PC-3 (cell line): Measurements from ENCODE around the gene POLR1C. TPM values are rescaled to one million over a fixed set of nuclear protein-coding genes. Genes with fewer than 3 reads are reported as not detected.

Source experiments
- ATAC-seq: fragments of 200-7000 bp; cut with Tn5 transposase; 2 replicates; pipeline ENCODE4 v1.9.1; 2020; ENCODE audit warnings: mild to moderate bottlenecking, moderate library complexity
- BruUV-seq: library from RNA; stranded (reverse); fragments of 400-500 nt; replicated peaks from 2 replicates; lab custom pipeline; 2021; lab: Mats Ljungman, UMichigan
- CTCF ChIA-PET: fragments of 300-600 bp; sonication (Branson Sonifier 250); formaldehyde crosslinking; loops from one replicate; lab custom pipeline; 2022; ENCODE audit warnings: antibody characterized with exemption; lab: Charles Lee
- POLR2A ChIA-PET: fragments of 300-600 bp; sonication (Branson Sonifier 250); formaldehyde crosslinking; loops from one replicate; lab custom pipeline; 2022; ENCODE audit warnings: antibody characterized with exemption; ENCODE audit not compliant: unreplicated experiment; lab: Charles Lee
- DNase-seq: peaks from one replicate; pipeline ENCODE4 v3.0.0-alpha.2; 2015
- H2AFZ ChIP-seq: fragments of 300-600 bp; sonication (generic); 2 replicates; pipeline ENCODE4 v1.6.0; 2016; ENCODE audit warnings: antibody characterized with exemption, low read length
- H3F3A ChIP-seq: fragments of 300-600 bp; sonication (generic); one replicate; pipeline ENCODE4 v1.6.0; 2017; ENCODE audit warnings: antibody characterized with exemption, low read length, control low read depth, mild to moderate bottlenecking; ENCODE audit not compliant: unreplicated experiment
- H3K27ac ChIP-seq: fragments of 300-600 bp; sonication (generic); 2 replicates; pipeline ENCODE4 v1.5.1; 2016; ENCODE audit warnings: mild to moderate bottlenecking, low read length
- H3K27me3 ChIP-seq: fragments of 300-600 bp; sonication (generic); 2 replicates; pipeline ENCODE4 v1.6.1; 2016; ENCODE audit warnings: low read length, mixed read lengths
- H3K36me3 ChIP-seq: fragments of 300-600 bp; sonication (generic); 2 replicates; pipeline ENCODE4 v1.6.1; 2016; ENCODE audit warnings: low read depth, mixed run types, low read length, mixed read lengths
- H3K4me1 ChIP-seq: fragments of 300-600 bp; sonication (generic); 2 replicates; pipeline ENCODE4 v1.5.1; 2016; ENCODE audit warnings: low read length; ENCODE audit not compliant: insufficient read depth
- H3K4me2 ChIP-seq: fragments of 300-600 bp; sonication (generic); 2 replicates; pipeline ENCODE4 v1.6.0; 2016; ENCODE audit warnings: low read length
- H3K4me3 ChIP-seq: fragments of 300-600 bp; sonication (generic); 2 replicates; pipeline ENCODE4 v1.5.1; 2016; ENCODE audit warnings: mild to moderate bottlenecking, low read length, mixed read lengths
- H3K79me2 ChIP-seq: fragments of 300-600 bp; sonication (generic); 2 replicates; pipeline ENCODE4 v1.6.1; 2017; ENCODE audit warnings: low read length, mixed read lengths
- H3K9ac ChIP-seq: fragments of 300-600 bp; sonication (generic); 2 replicates; pipeline ENCODE4 v1.6.0; 2016; ENCODE audit warnings: mild to moderate bottlenecking, low read length
- H3K9me2 ChIP-seq: fragments of 300-600 bp; sonication (generic); replicated peaks from 2 replicates; pipeline ENCODE4 v1.6.1; 2016; ENCODE audit warnings: mixed run types, low read length, mixed read lengths
- H3K9me3 ChIP-seq: fragments of 300-600 bp; sonication (generic); 2 replicates; pipeline ENCODE4 v1.6.1; 2016; ENCODE audit warnings: low read length, mixed read lengths
- H4K20me1 ChIP-seq: fragments of 300-600 bp; sonication (generic); 2 replicates; pipeline ENCODE4 v1.6.1; 2016; ENCODE audit warnings: low read length, mixed read lengths
- CTCF ChIP-seq: fragments of 300-600 bp; sonication (generic); conservative IDR thresholded peaks from 2 replicates; pipeline ENCODE4 v1.5.1; 2017; ENCODE audit warnings: antibody characterized with exemption, low read depth, mild to moderate bottlenecking, low read length
- EZH2 ChIP-seq: fragments of 300-600 bp; sonication (generic); IDR thresholded peaks from one replicate; pipeline ENCODE4 v1.6.1; 2017; ENCODE audit warnings: antibody characterized with exemption, mild to moderate bottlenecking, low read length; ENCODE audit not compliant: unreplicated experiment
- EZH2phosphoT487 ChIP-seq: fragments of 300-600 bp; sonication (generic); IDR thresholded peaks from 2 replicates; pipeline ENCODE4 v1.6.1; 2018; ENCODE audit warnings: mild to moderate bottlenecking, antibody characterized with exemption, low read length, borderline replicate concordance
- intact Hi-C: fragments of 100-400 bp; cut with micrococcal nuclease; formaldehyde crosslinking; loops from 2 replicates; pipeline ENCODE4 v1.9.0; 2023
- total RNA-seq: library from RNA; depleted of rRNA; stranded (reverse); fragments of >200 nt; gene quantifications from 2 replicates; pipeline ENCODE4 v1.2.3, GENCODE V29; 2014

The POLR1C gene
- total RNA-seq, 1 experiment from 2014 or later: 61.4 TPM

GRCh38 chr6:43468240-43468639, 48.6 kb upstream of the POLR1C start:
- H3K27ac ChIP-seq: no peak overlapping the region

GRCh38 chr6:43468748-43469681, 47.9 kb upstream of the POLR1C start:
- Histone ChIP-seq H3K36me3 (no peaks in the 10 kb centered on the region), H3K9me3 (no peaks in the 10 kb centered on the region), H3K4me3 (no peak overlapping the region), H4K20me1 (no peaks in the 10 kb centered on the region), H3K27me3 (no peaks in the 10 kb centered on the region), H3K9ac (no peak overlapping the region), H3F3A (no peaks in the 10 kb centered on the region), H3K4me2 (no peak overlapping the region), H3K9me2 (no peaks in the 10 kb centered on the region), H3K27ac (no peak overlapping the region), H3K4me1 (peaks cover 9% of the 10 kb centered on the region; the same call in 1 of the 2 replicates), H3K79me2 (no peaks in the 10 kb centered on the region), H2AFZ (no peak overlapping the region)
- DNase-seq: no peak
- TF ChIP-seq EZH2phosphoT487 (no peak), CTCF (no peak), EZH2 (no peak)
- no TSS peak for BruUV-seq
- ChIA-PET CTCF (no interaction called here), POLR2A (no interaction called here)
- ATAC-seq: no peak
- intact Hi-C loops: no loop called here

More at GRCh38 chr6:43468240-43468639, 48.6 kb upstream of the POLR1C start:
- intact Hi-C loops: no loop called here
- no peaks in the 10 kb centered on the region for H3K79me2 ChIP-seq
- no peak overlapping the region for H3K4me2 ChIP-seq
- H3K4me1 ChIP-seq: peaks cover 9% of the 10 kb centered on the region; the same call in 1 of the 2 replicates
- H3K36me3 ChIP-seq: no peaks in the 10 kb centered on the region
- H3F3A ChIP-seq: no peaks in the 10 kb centered on the region
- H3K27me3 ChIP-seq: no peaks in the 10 kb centered on the region
- H3K4me3 ChIP-seq: no peak overlapping the region
- no TSS peak for BruUV-seq
- TF ChIP-seq EZH2phosphoT487 (no peak), CTCF (no peak), EZH2 (no peak)
- H2AFZ ChIP-seq: no peak overlapping the region
- H4K20me1 ChIP-seq: no peaks in the 10 kb centered on the region
- DNase-seq: no peak
- H3K9me2 ChIP-seq: no peaks in the 10 kb centered on the region
- H3K9ac ChIP-seq: no peak overlapping the region
- POLR2A ChIA-PET: no interaction called here
- CTCF ChIA-PET: no interaction called here
- H3K9me3 ChIP-seq: no peaks in the 10 kb centered on the region
- ATAC-seq: no peak

DNA sequence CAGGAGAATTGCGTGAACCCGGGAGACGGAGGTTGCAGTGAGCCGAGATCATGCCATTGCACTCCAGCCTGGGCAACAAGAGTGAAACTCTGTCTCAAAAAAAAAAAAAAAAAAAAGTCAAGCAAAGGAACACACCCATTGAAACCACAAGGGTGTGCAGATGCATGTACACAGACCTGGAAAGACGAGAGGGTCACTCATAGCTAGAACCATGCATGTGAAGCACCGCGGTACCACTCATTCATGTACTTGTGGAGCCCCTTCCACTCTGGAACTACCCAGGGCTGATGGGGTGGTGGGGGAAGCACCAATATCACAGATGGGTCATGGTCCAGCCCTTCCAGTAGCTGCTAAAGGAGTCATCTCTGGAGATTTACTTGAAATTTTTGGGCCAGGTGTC, 46.9 kb upstream of the POLR1C start:
- H3K9me2 ChIP-seq: no peaks in the 10 kb centered on the region
- intact Hi-C loops: no loop called here
- H3K9ac ChIP-seq: no peak overlapping the region
- no peaks in the 10 kb centered on the region for H4K20me1 ChIP-seq
- ATAC-seq (no peak), DNase-seq (no peak)
- no peak overlapping the region for H3K4me3 ChIP-seq
- H3K27me3 ChIP-seq: no peaks in the 10 kb centered on the region
- no peaks in the 10 kb centered on the region for H3K79me2 ChIP-seq
- no peaks in the 10 kb centered on the region for H3K36me3 ChIP-seq
- no peak overlapping the region for H2AFZ ChIP-seq
- H3K4me1 ChIP-seq: peaks cover 9% of the 10 kb centered on the region; the same call in 1 of the 2 replicates
- no TSS peak for BruUV-seq
- H3K4me2 ChIP-seq: no peak overlapping the region
- H3K9me3 ChIP-seq: no peaks in the 10 kb centered on the region
- no peak overlapping the region for H3K27ac ChIP-seq
- POLR2A ChIA-PET: interaction anchor here (0.6 kb wide), 1 partner anchor 13 kb away, joined by 13 read pairs; no protein-coding TSS in a partner anchor
- no peaks in the 10 kb centered on the region for H3F3A ChIP-seq
- CTCF ChIA-PET: no interaction called here
- TF ChIP-seq CTCF: no peak
- TF ChIP-seq EZH2: no peak
- no peak for TF ChIP-seq EZH2phosphoT487
